Urinary bladder (tissue), 4 donors: ENCODE results near the gene SGMS1. TPM values are rescaled to one million over a fixed set of nuclear protein-coding genes. Genes with fewer than 3 reads are reported as not detected.
"Not testable (repeated sequence)": the region's sequence is repeated elsewhere in the genome, so short reads cannot be mapped to it uniquely, and the experiment has no call there.

Experiments used
- DNase-seq: peaks from one replicate; pipeline ENCODE4 v3.0.0-alpha.2; 2015; ENCODE audit errors: extremely low spot score
- H3K27ac ChIP-seq: one replicate; pipeline ENCODE4 v1.5.1; 2013; ENCODE audit warnings: low read depth, mild to moderate bottlenecking, moderate library complexity
- H3K36me3 ChIP-seq: one replicate; pipeline ENCODE4 v1.6.1; 2013; ENCODE audit warnings: mild to moderate bottlenecking, moderate library complexity; ENCODE audit not compliant: insufficient read depth
- H3K4me1 ChIP-seq: one replicate; pipeline ENCODE4 v1.6.1; 2013; ENCODE audit warnings: mild to moderate bottlenecking, moderate library complexity; ENCODE audit not compliant: insufficient read depth
- H3K4me3 ChIP-seq: one replicate; pipeline ENCODE4 v1.5.1; 2013; ENCODE audit warnings: low read depth, low read length
- WGBS: extraction: QIAGEN DNeasy Blood & Tissue Kit; methylation state at CpG from one replicate; pipeline ENCODE4 v1.1.7; 2013; 5-methylcytosine and 5-hydroxymethylcytosine counted together
- polyA plus RNA-seq: library from polyadenylated mRNA; stranded (reverse); fragments of 200-250 nt; gene quantifications from one replicate; pipeline ENCODE4 v1.2.3, GENCODE V29; 2013
- total RNA-seq: library from RNA; depleted of rRNA; stranded (reverse); fragments of >200 nt; gene quantifications from one replicate; pipeline ENCODE4 v1.2.3, GENCODE V29; 2014
- donor health status: healthy with polysubstance abuse.
- donor health status: healthy.

SGMS1 gene
- total and polyA plus RNA-seq, 2 donors = 21.2 to 86.4 TPM

GRCh38 chr10:50490241-50490640 is 133.5 kb downstream of the SGMS1 start:
- Histone ChIP-seq H3K4me3 (no peak overlapping the region), H3K27ac (no peak overlapping the region), H3K36me3 (no peaks in the 10 kb centered on the region), H3K4me1 (no peaks in the 10 kb centered on the region)
- WGBS = 96% methylated on average over 5 of the region's 5 CpGs
- no peak for DNase-seq

DNA sequence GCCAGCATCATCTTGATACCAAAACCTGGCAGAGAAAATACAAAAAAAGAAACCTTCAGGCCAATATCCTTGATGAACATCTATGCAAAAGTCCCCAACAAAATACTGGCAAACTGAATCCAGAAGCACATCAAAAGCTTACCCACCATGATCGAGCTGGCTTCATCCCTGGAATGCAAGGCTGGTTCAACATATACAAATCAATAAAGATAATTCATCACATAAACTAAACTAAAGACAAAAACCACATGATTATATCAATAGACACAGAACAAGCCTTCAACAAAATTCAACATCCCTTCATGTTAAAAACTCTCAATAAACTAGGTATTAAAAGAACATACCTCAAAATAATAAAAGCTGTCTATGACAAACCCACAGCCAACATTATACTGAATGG is 139.2 kb downstream of the SGMS1 start:
- not testable (repeated sequence) for H3K36me3 ChIP-seq, DNase-seq, H3K27ac ChIP-seq, H3K4me3 ChIP-seq, H3K4me1 ChIP-seq
- WGBS = 90% methylated on average over 1 of the region's 1 CpG

DNA sequence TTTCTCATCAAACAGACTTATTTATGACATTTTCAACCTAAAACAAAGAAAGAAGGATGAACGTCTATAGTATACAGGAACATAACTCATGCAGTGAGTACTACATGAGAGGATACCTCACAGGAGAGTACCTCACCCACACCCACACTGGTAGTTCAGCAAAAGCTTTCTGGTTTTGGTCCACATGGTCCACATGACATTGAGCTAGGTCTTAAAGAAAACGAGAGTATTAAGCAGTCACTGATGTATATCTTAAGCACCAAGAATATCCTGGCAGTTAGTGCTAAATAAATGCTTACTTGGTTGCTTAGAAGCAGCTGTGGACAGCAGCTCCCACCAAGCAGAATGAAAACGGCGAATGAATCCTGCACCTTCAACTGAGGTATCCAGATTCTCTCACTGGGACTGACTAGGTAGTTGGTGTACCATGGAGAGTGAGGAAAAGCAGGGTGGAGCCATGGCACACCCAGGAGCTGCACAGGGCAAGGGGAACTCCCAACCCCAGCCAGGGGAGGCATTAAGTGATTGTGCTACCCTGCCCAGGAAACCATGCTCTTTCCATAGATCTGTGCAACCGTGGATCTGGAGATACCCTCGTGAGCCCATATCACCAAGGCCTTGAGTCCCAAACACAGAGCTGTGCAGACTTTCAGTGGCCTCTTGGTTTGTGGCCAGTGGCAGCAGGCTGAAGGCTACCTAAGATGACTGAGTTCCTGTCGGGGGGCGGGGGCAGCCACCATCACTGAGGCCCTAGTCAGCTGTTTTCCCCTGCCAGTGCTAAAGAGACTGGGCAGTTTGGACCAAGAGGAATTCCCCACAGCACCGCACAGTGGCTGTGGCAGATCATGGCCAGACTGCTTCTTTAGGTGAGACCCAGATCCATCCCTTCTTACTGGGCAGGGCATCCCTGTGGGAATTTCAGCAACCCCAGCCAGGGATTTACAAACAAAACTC is 143.4 kb downstream of the SGMS1 start:
- 88% methylated on average over 9 of the region's 9 CpGs for WGBS
- Histone ChIP-seq H3K4me3 (no peak overlapping the region), H3K36me3 (no peaks in the 10 kb centered on the region), H3K27ac (no peak overlapping the region), H3K4me1 (no peaks in the 10 kb centered on the region)
- no peak for DNase-seq

- no peaks in the 10 kb centered on the region for H3K36me3 ChIP-seq
- no peak overlapping the region for H3K27ac ChIP-seq
- WGBS = 86% methylated on average over 4 of the region's 4 CpGs
Observed at GRCh38 chr10:50477287-50478203, 146.2 kb downstream of the SGMS1 start.

GRCh38 chr10:50473756-50474155 is 150.0 kb downstream of the SGMS1 start:
- WGBS = 98% methylated on average over 2 of the region's 2 CpGs
- Histone ChIP-seq H3K4me1 (peaks cover 2% of the 10 kb centered on the region), H3K36me3 (no peaks in the 10 kb centered on the region), H3K27ac (no peak overlapping the region), H3K4me3 (no peak overlapping the region)
- DNase-seq = no peak

More at GRCh38 chr10:50477287-50478203, 146.2 kb downstream of the SGMS1 start:
- Histone ChIP-seq H3K4me1 (no peaks in the 10 kb centered on the region), H3K4me3 (no peak overlapping the region)
- no peak for DNase-seq

DNA sequence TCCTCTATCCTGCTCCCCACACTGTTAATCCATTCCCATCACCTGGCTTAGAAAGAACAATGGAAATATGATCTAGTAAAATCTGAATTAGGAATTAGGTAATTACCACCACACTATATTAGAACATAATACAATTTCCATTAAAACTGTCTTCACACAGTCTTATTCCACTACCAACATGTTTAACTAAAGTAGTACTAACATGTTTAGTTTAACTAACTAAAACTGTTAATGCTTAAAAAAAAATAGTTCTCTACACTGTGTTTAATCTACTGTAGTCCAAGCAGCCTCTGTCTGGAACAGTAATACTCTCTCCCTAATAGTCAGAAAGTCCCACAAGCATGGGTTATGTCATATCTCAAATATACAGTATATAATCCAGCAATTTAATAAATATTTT is 150.8 kb downstream of the SGMS1 start:
- Histone ChIP-seq H3K36me3 (no peaks in the 10 kb centered on the region), H3K27ac (no peak overlapping the region), H3K4me3 (no peak overlapping the region), H3K4me1 (peaks cover 2% of the 10 kb centered on the region)
- no peak for DNase-seq

- H3K4me3 ChIP-seq = no peak overlapping the region
- peaks cover 2% of the 10 kb centered on the region for H3K4me1 ChIP-seq
- 77% methylated on average over 3 of the region's 3 CpGs for WGBS
- no peak for DNase-seq
- no peak overlapping the region for H3K27ac ChIP-seq
- no peaks in the 10 kb centered on the region for H3K36me3 ChIP-seq
Observed at GRCh38 chr10:50471583-50471975, 152.2 kb downstream of the SGMS1 start.

- Histone ChIP-seq H3K4me1 (peaks cover 2% of the 10 kb centered on the region), H3K27ac (no peak overlapping the region), H3K4me3 (no peak overlapping the region), H3K36me3 (no peaks in the 10 kb centered on the region)
- 72% methylated on average over 6 of the region's 6 CpGs for WGBS
- peak; percentile 39 for DNase-seq
Observed at GRCh38 chr10:50470798-50471582, 152.8 kb downstream of the SGMS1 start.

DNA sequence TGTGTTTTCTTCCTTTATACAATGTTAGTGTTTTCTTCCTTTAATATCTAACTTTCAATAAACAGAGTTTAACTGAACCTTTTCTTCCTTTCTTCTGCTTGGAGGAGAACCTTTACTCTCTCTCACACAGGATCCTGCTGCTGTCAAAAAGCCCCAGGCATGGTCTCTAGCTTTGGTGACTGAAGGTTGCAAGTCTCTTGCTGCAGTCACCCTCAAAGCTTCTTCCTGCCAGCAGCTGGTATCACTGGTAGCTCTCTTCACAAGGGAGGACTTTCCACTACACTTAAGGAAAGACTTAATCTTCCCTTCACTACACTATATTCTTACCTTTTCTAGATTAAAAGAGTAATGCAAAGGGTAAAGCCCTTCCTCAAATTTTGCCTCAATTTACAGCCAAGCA is 153.4 kb downstream of the SGMS1 start:
- Histone ChIP-seq H3K36me3 (no peaks in the 10 kb centered on the region), H3K4me1 (peaks cover 2% of the 10 kb centered on the region), H3K4me3 (no peak overlapping the region), H3K27ac (no peak overlapping the region)
- no peak for DNase-seq

DNA sequence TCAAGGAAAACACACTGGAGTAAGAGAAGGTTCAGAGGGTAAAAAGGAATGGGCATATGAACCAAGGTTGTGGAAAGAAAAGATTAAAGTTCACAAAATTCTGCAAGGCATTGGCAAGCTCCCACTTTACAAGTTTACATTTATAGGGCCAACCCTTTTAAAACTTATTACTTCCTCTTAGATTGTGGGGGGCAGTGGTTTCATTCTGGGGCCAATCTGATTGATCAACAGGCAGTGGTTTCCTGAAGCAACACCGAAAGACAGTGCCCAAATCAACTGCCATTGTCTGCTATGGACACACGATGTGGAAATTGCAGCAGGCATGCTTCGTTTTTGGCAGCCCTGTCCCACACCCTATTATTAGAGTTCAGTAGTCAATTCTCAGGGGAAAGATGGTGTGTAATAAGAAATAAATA is 154.0 kb downstream of the SGMS1 start:
- peak overlapping the region; percentile 38 for H3K27ac ChIP-seq

GRCh38 chr10:50469288-50469687 is 154.5 kb downstream of the SGMS1 start:
- no peaks in the 10 kb centered on the region for H3K36me3 ChIP-seq
- DNase-seq = no peak
- peaks cover 2% of the 10 kb centered on the region for H3K4me1 ChIP-seq
- no peak overlapping the region for H3K27ac ChIP-seq
- H3K4me3 ChIP-seq = no peak overlapping the region
- 81% methylated on average over 1 of the region's 1 CpG for WGBS

More for the DNA sequence above, 154.0 kb downstream of the SGMS1 start:
- 31% methylated on average over 3 of the region's 3 CpGs for whole genome bisulfite sequencing
- Histone ChIP-seq H3K4me3 (no peak overlapping the region), H3K4me1 (peaks cover 2% of the 10 kb centered on the region), H3K36me3 (no peaks in the 10 kb centered on the region)
- DNase-seq = no peak

- Histone ChIP-seq H3K4me1 (peaks cover 2% of the 10 kb centered on the region), H3K4me3 (no peak overlapping the region), H3K27ac (no peak overlapping the region), H3K36me3 (no peaks in the 10 kb centered on the region)
- WGBS = 98% methylated on average over 1 of the region's 1 CpG
- DNase-seq = no peak
Observed at GRCh38 chr10:50467209-50467608, 156.5 kb downstream of the SGMS1 start.

- WGBS = 94% methylated on average over 1 of the region's 1 CpG
- Histone ChIP-seq H3K4me1 (no peaks in the 10 kb centered on the region), H3K4me3 (no peak overlapping the region), H3K27ac (no peak overlapping the region), H3K36me3 (peaks cover 3% of the 10 kb centered on the region)
- no peak for DNase-seq
Observed at GRCh38 chr10:50464004-50464409, 159.7 kb downstream of the SGMS1 start.
